K562 (cell line): Measurements from ENCODE around the gene ZBP1. TPM values are rescaled to one million over a fixed set of nuclear protein-coding genes. Genes with fewer than 3 reads are reported as not detected.
A peak's percentile ranks its signal among the peaks of the same experiment; 100 is the strongest.

Experiments used
- ATAC-seq: fragments of 200-7000 bp; cut with Tn5 transposase; 3 replicates; pipeline ENCODE4 v1.9.1; 2020; ENCODE audit warnings: moderate library complexity
- BruUV-seq: library from RNA; stranded (reverse); fragments of 400-500 nt; replicated peaks from 2 replicates; lab custom pipeline; 2021; lab: Mats Ljungman, UMichigan
- CTCF ChIA-PET: fragments of 300-600 bp; formaldehyde crosslinking; extraction: SDS; loops from one replicate; lab custom pipeline; 2021; ENCODE audit warnings: low intra/inter-chr PET ratio; lab: Yijun Ruan, JAX
- POLR2A ChIA-PET: fragments of 300-600, 350-650 bp; sonication (Branson Sonifier 250); formaldehyde crosslinking; extraction: SDS; loops from one replicate; lab custom pipeline; 2021; ENCODE audit warnings: antibody characterized with exemption, inconsistent platforms; lab: Yijun Ruan, JAX
- DNase-seq, 4 experiments: peaks; one replicate each; pipeline versions ENCODE4 v3.0.0 to v3.0.0-alpha.2; 2011 to 2018; ENCODE audit warnings: low spot score in 3 of 4, mixed read lengths in 3 of 4; ENCODE audit errors: extremely low read depth in 1 of 4
- FAIRE-seq: peaks from 2 replicates; lab custom pipeline; 2011; peaks lifted over from hg19 to GRCh38; lab: Jason Lieb, UNC
- H2AFZ ChIP-seq: 2 replicates; pipeline ENCODE4 v1.6.0; 2011; ENCODE audit warnings: low read depth, low read length, control low read depth, inconsistent platforms
- H3K27ac ChIP-seq: fragments of 200-600 bp; 3 replicates; pipeline ENCODE4 v1.8.0; 2011; ENCODE audit warnings: low read depth, mild to moderate bottlenecking, control low read depth, inconsistent platforms, low read length, moderate library complexity, mixed read lengths; ENCODE audit errors: extremely low read depth
- H3K27me3 ChIP-seq, 2 experiments: fragments of 300-600 bp in 1 of 2; 2 replicates in 1 of 2; 3 replicates in 1 of 2; pipeline versions ENCODE4 v1.6.0 to v1.8.0; 2011; ENCODE audit warnings: inconsistent platforms in 2 of 2, low read length in 2 of 2, mild to moderate bottlenecking in 1 of 2, mixed read lengths in 1 of 2, moderate library complexity in 1 of 2; ENCODE audit not compliant: control insufficient read depth in 2 of 2, insufficient read depth in 2 of 2
- H3K36me3 ChIP-seq: fragments of 300-600 bp; 3 replicates; pipeline ENCODE4 v1.8.0; 2011; ENCODE audit warnings: mild to moderate bottlenecking, low read length, inconsistent platforms; ENCODE audit not compliant: control insufficient read depth, insufficient read depth
- H3K4me1 ChIP-seq, 2 experiments: fragments of 200-600 bp in 1 of 2; replicated peaks in 1 of 2; 2 replicates in 1 of 2; 3 replicates in 1 of 2; pipeline versions ENCODE4 v1.5.1 to v1.8.0; 2011; ENCODE audit warnings: inconsistent platforms in 2 of 2, low read length in 2 of 2, mild to moderate bottlenecking in 1 of 2, mixed read lengths in 1 of 2, moderate library complexity in 1 of 2; ENCODE audit not compliant: control insufficient read depth in 2 of 2, insufficient read depth in 2 of 2
- H3K4me2 ChIP-seq: 2 replicates; pipeline ENCODE4 v1.6.1; 2011; ENCODE audit warnings: low read length, control low read depth, inconsistent platforms, mixed read lengths; ENCODE audit not compliant: insufficient read depth
- H3K4me3 ChIP-seq: fragments of 200-600 bp; sonication (generic), shearing (Covaris generic); 2 replicates; pipeline ENCODE4 v1.5.1; 2016; ENCODE audit warnings: control low read depth, inconsistent platforms
- H3K79me2 ChIP-seq: fragments of 200-600 bp; 3 replicates; pipeline ENCODE4 v1.8.0; 2011; ENCODE audit warnings: low read length, inconsistent platforms; ENCODE audit not compliant: control insufficient read depth, insufficient read depth
- H3K9ac ChIP-seq, 2 experiments: 2 replicates each; pipeline versions ENCODE4 v1.6.0 to v1.6.1; 2011; ENCODE audit warnings: low read depth in 2 of 2, low read length in 2 of 2, control low read depth in 1 of 2, inconsistent platforms in 1 of 2, mild to moderate bottlenecking in 1 of 2, mixed read lengths in 1 of 2; ENCODE audit not compliant: insufficient read depth in 1 of 2
- H3K9me1 ChIP-seq: one replicate; pipeline ENCODE4 v1.6.0; 2011; ENCODE audit warnings: inconsistent platforms, mild to moderate bottlenecking, low read length, moderate library complexity; ENCODE audit not compliant: control insufficient read depth, insufficient read depth
- H3K9me3 ChIP-seq: replicated peaks from 2 replicates; pipeline ENCODE4 v1.5.1; 2011; ENCODE audit warnings: low read depth, low read length, inconsistent platforms; ENCODE audit not compliant: control insufficient read depth, insufficient read depth
- H4K20me1 ChIP-seq: replicated peaks from 2 replicates; pipeline ENCODE4 v1.6.1; 2011; ENCODE audit warnings: low read length, inconsistent platforms, mixed read lengths; ENCODE audit not compliant: control insufficient read depth, insufficient read depth
- CREM ChIP-seq: IDR thresholded peaks from 2 replicates; pipeline ENCODE4 v1.6.1; 2014; ENCODE audit warnings: antibody characterized with exemption, low read depth
- OTX1 ChIP-seq: fragments of 450-650 bp; formaldehyde crosslinking; IDR thresholded peaks from 2 replicates; pipeline ENCODE4 v1.4.0; 2022; ENCODE audit warnings: mild to moderate bottlenecking
- ZBTB11 ChIP-seq, 3 experiments: fragments of 200-800 bp in 1 of 3; fragments of 250-450 bp in 1 of 3; fragments of 450-650 bp in 1 of 3; sonication (Bioruptor Pico) in 1 of 3; sonication (Bioruptor generic) in 1 of 3; formaldehyde crosslinking in 1 of 3; IDR thresholded peaks; 2 replicates each; pipeline versions ENCODE4 v1.6.1 to v1.8.0; 2016 to 2022; ENCODE audit warnings: mild to moderate bottlenecking in 2 of 3, missing genetic modification characterization in 2 of 3, missing compliant biosample characterization in 1 of 3, moderate library complexity in 1 of 3
- WGBS: fragments of 100-300 bp; shearing (Covaris generic); methylation state at CpG from one replicate; pipeline ENCODE4 v1.1.6; 2016; ENCODE audit warnings: low coverage, mixed read lengths; ENCODE audit not compliant: insufficient coverage; ENCODE audit errors: missing lambda C conversion rate; 5-methylcytosine and 5-hydroxymethylcytosine counted together
- in situ Hi-C: fragments of 300-500 bp; cut with MboI; formaldehyde crosslinking; loops from 4 replicates; pipeline ENCODE4 v1.15.0; 2018; ENCODE audit warnings: inconsistent platforms, mixed read lengths
- intact Hi-C: fragments of 100-400 bp; cut with micrococcal nuclease; formaldehyde crosslinking; loops from 2 replicates; pipeline ENCODE4 v1.14.2; 2022
- polyA plus RNA-seq, 8 experiments: library from polyadenylated mRNA; depleted of rRNA in 4 of 8; stranded (reverse) in 5 of 8; unstranded in 3 of 8; fragments of >200 nt; fragmentation: Nextera tagmentation in 2 of 8; fragmentation: Illumina TruSeq in 1 of 8; extraction: Ambion mirVana in 2 of 8; extraction: Trizol in 1 of 8; gene quantifications; 2 replicates each; pipeline versions ENCODE4 v1.2.1 to v1.2.3, GENCODE V29; 2011 to 2014; ENCODE audit warnings: inconsistent platforms in 1 of 8, missing spikeins in 1 of 8
- total RNA-seq, 7 experiments: library from RNA; depleted of rRNA in 6 of 7; stranded (reverse); fragments of >200 nt in 6 of 7; fragmentation: Illumina TruSeq in 2 of 7; extraction: Trizol in 2 of 7; gene quantifications; 2 replicates each; pipeline versions ENCODE4 v1.2.1 to v1.2.3, GENCODE V29; 2011 to 2021; ENCODE audit warnings: low replicate concordance in 1 of 7

Gene ZBP1
- total and polyA plus RNA-seq, 9 of the 15 experiments (the other 6 are each of a cell fraction or from before 2014, with no cell fraction given) = not detected

- 0 out of 2 replicates have a peak, but pooled peaks have one; percentile 5 for TF ChIP-seq CREM
Measured at GRCh38 chr20:57628047-57628961, 8.1 kb upstream of the ZBP1 start (continued).

DNA sequence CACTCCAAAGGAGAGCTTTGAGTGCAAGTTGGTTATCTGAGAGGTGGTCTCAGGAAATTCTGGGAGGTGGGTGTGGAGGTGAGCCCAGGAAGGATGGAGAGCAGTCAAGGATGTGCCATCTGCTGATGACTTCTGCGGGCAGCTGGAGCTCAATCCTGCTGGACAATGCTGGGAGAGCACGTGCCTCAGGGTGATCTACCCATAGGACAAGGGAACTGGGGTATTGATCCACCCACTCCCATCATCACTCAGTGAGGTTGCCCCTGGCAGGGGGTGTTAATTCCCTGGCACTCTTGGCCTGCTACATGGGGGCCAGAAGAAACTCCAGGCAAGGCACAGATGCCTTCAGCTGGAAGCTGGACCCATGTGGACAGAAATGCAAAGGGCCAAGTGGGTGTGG lies 7.1 kb upstream of the ZBP1 start:
- H4K20me1 ChIP-seq = no peaks in the 10 kb centered on the region
- peaks cover 0 to 7% of the 10 kb centered on the region in 2 experiments; a peak in 1 of 5 replicates for H3K4me1 ChIP-seq
- FAIRE-seq = no peak
- ChIA-PET CTCF (no interaction called here), POLR2A (no interaction called here)
- peaks cover 14 to 28% of the 10 kb centered on the region in 2 experiments; a peak in 3 of 5 replicates for H3K27me3 ChIP-seq
- H2AFZ ChIP-seq = no peak overlapping the region
- H3K9me3 ChIP-seq = no peaks in the 10 kb centered on the region
- no peak overlapping the region for H3K9ac ChIP-seq
- H3K36me3 ChIP-seq = no peaks in the 10 kb centered on the region
- no peak overlapping the region for H3K4me3 ChIP-seq
- H3K27ac ChIP-seq = no peak overlapping the region
- H3K4me2 ChIP-seq = no peak overlapping the region
- intact Hi-C loops = no loop called here
- H3K79me2 ChIP-seq = no peaks in the 10 kb centered on the region
- WGBS = 0% methylated on average over 2 of the region's 2 CpGs
- H3K9me1 ChIP-seq = no peaks in the 10 kb centered on the region
- DNase-seq = no peak
- TF ChIP-seq OTX1 (no peak), ZBTB11 (CRISPR knock-in tag; IDR thresholded peaks at IDR 0.05) (0 out of 6 replicates have a peak, but pooled peaks of 1 of the 3 experiments have one; percentile 8)
- TF ChIP-seq, all 486 proteins: peak for 1
- in situ Hi-C loops = no loop called here
- ATAC-seq = no peak
- no TSS peak for BruUV-seq
